ENCODE measurements around the gene DUSP22. TPM values are rescaled to one million over a fixed set of nuclear protein-coding genes. Genes with fewer than 3 reads are reported as not detected.
A peak's percentile ranks its signal among the peaks of the same experiment; 100 is the strongest.
"Not testable (repeated sequence)": the region's sequence is repeated elsewhere in the genome, so short reads cannot be mapped to it uniquely, and the experiment has no call there.

The DUSP22 gene
- polyA plus RNA-seq, 4 donors = 18.8 to 40.0 (median 29.1) TPM

DNA sequence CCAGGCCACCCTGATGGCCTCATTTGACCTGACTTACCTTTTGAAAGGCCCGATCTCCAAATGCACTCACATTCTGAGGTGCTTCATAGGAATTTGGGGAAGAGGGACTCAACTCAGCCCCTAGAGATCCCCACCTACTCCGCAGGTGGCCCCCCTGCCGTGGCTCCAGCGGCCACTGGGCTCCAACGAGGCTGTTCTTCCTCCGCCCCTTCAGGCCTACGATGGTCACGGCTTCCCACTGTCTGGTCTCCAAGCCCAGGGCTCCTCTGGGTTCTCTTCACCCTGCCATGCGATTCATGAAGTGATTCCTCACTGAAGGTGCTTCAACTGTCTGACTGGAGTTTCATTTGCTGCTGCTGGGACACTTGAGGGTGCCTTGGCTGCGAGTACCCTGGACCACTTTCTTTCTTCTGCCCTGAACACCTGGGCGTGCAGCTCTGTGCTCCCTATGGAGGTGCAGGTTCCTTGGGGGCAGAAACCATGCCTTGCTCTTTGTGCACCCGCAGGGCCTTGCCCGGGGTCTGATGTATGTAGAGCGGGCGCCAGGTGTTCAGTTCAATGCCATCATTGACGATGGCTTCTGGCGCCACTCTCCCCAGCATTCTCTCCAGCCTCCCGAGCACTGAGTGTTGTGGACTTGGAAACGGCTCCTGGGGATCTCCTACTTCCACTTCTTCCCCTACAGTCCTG is 10.0 kb upstream of the DUSP22 start:
- no peaks in the 10 kb centered on the region for H3K4me1 ChIP-seq (ENCODE audit: control insufficient read depth in 3 of 3, insufficient read depth in 2 of 3, low read depth in 1 of 3, low read length in 2 of 3)
- H3K36me3 ChIP-seq (ENCODE audit: control insufficient read depth in 3 of 3, insufficient read depth in 2 of 3, low read depth in 1 of 3, low read length in 3 of 3) = no peaks in the 10 kb centered on the region
- no peak overlapping the region for H3K4me3 ChIP-seq (ENCODE audit: low read depth in 1 of 3, low read length in 3 of 3)
- DNase-seq (no peak), FAIRE-seq (no peak)
- H3K9me3 ChIP-seq (ENCODE audit: control insufficient read depth in 2 of 2, insufficient read depth in 1 of 2, low read depth in 1 of 2, low read length in 1 of 2) = no peaks in the 10 kb centered on the region
- 87 to 91% (median 88%) methylated on average over 19 of the region's 19 CpGs for whole genome bisulfite sequencing, 3 donors
- peaks cover 0 to 2% (median 0%) of the 10 kb centered on the region in 3 donors for H3K27me3 ChIP-seq (ENCODE audit: control insufficient read depth in 3 of 3, insufficient read depth in 3 of 3, low read length in 3 of 3)
- H3K27ac ChIP-seq (ENCODE audit: low read depth in 1 of 3, low read length in 2 of 3) = no peak overlapping the region

DNA sequence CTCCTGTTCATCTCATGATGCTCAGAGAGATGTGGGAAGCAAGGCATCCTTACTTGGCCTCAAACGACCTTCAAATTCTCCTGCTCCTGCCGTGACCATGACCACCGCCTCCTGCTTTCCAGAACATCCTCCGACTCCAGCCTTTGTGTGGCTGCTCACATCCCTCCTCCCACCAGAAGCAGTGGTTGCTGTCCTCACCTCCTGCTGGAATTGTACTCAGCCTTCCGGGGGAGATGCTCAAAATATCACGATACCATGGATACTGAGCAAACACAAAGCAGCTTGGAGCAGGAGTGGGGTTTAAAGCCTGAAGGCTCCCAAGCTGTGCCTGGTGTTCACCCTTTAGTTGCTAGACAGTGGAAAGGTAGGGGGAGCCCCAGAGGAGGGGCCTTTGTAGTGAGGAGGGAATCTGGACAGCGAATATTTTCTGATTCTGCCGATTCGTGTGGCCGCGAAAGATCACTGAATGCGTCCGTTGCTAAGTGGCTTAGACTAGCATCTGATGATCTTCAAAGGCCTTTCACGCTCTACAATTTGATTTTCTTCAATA is 9.3 kb upstream of the DUSP22 start:
- Histone ChIP-seq H3K27me3 (ENCODE audit: control insufficient read depth in 3 of 3, insufficient read depth in 3 of 3, low read length in 3 of 3) (no peaks in the 10 kb centered on the region), H3K27ac (ENCODE audit: low read depth in 1 of 3, low read length in 2 of 3) (no peak overlapping the region), H3K4me3 (ENCODE audit: low read depth in 1 of 3, low read length in 3 of 3) (no peak overlapping the region), H3K9me3 (ENCODE audit: control insufficient read depth in 2 of 2, insufficient read depth in 1 of 2, low read depth in 1 of 2, low read length in 1 of 2) (no peaks in the 10 kb centered on the region), H3K36me3 (ENCODE audit: control insufficient read depth in 3 of 3, insufficient read depth in 2 of 3, low read depth in 1 of 3, low read length in 3 of 3) (no peaks in the 10 kb centered on the region), H3K4me1 (ENCODE audit: control insufficient read depth in 3 of 3, insufficient read depth in 2 of 3, low read depth in 1 of 3, low read length in 2 of 3) (no peaks in the 10 kb centered on the region)
- FAIRE-seq (no peak), DNase-seq (no peak)
- WGBS, 3 donors = 90 to 95% (median 94%) methylated on average over 14 of the region's 14 CpGs

DNA sequence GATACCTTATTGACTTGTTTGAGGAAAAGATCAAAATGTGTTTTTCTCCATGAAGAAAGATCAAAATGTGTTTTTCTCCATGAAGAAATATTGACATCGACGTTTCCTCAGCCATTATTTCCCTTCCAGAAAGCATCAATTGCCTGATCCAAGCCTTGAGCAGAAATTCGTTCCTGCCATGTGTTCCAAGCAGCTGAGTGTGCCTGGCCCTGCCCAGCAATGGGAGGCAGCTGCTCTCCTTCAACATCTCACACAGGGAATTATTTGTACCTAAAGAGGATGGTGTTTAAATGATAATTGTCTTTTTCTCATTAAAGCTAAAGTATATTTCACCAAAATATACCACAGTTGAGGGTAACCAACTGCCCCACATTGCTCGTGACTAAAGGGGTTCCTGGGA is 7.8 kb upstream of the DUSP22 start:
- 76 to 80% (median 79%) methylated on average over 4 of the region's 4 CpGs for WGBS, 3 donors
- no peak for DNase-seq

DNA sequence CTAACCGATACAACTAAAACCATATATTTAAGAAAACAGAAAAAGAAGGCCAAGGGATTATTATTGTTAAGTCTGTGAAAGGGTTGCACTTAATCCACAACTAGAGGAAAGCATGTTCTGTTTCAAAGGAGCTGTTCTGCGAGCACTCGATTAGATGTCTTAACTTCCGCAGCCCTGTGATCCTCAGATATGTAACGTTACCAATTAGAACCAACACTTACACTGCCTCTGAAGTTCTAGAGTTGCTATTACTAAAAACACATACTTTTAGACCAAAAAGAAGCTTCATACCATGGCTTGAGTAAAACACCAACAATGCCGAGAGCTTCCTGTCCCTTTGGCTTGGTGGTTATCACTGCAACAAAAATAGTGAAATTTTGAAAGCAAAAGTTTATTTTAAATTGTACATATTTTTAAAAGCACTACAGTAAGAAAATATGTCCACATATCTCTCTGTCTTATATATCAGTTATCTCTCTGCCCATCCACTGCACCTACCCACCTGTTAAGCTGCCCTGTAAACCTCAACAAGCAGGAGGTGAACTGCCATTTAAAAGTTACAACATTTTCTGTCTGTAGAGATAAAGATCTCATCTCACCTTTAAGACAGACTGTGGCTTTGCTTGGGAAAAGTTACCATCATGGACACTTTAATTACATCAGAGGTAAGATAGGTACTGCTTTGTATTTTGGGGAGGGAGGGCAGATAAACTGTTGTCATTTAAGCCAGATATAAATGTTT is 7.1 kb upstream of the DUSP22 start:
- Histone ChIP-seq H3K9me3 (ENCODE audit: control insufficient read depth in 2 of 2, insufficient read depth in 1 of 2, low read depth in 1 of 2, low read length in 1 of 2) (no peaks in the 10 kb centered on the region), H3K4me3 (ENCODE audit: low read depth in 1 of 3, low read length in 3 of 3) (no peak overlapping the region), H3K27me3 (ENCODE audit: control insufficient read depth in 3 of 3, insufficient read depth in 3 of 3, low read length in 3 of 3) (no peaks in the 10 kb centered on the region), H3K36me3 (ENCODE audit: control insufficient read depth in 3 of 3, insufficient read depth in 2 of 3, low read depth in 1 of 3, low read length in 3 of 3) (no peaks in the 10 kb centered on the region), H3K27ac (ENCODE audit: low read depth in 1 of 3, low read length in 2 of 3) (no peak overlapping the region), H3K4me1 (ENCODE audit: control insufficient read depth in 3 of 3, insufficient read depth in 2 of 3, low read depth in 1 of 3, low read length in 2 of 3) (no peaks in the 10 kb centered on the region)
- DNase-seq = no peak
- 84 to 87% (median 86%) methylated on average over 6 of the region's 6 CpGs for WGBS, 3 donors
- FAIRE-seq = no peak

More for the DNA sequence above, 7.8 kb upstream of the DUSP22 start:
- no peaks in the 10 kb centered on the region for H3K4me1 ChIP-seq (ENCODE audit: control insufficient read depth in 3 of 3, insufficient read depth in 2 of 3, low read depth in 1 of 3, low read length in 2 of 3)
- H3K4me3 ChIP-seq (ENCODE audit: low read depth in 1 of 3, low read length in 3 of 3) = no peak overlapping the region
- H3K27me3 ChIP-seq (ENCODE audit: control insufficient read depth in 3 of 3, insufficient read depth in 3 of 3, low read length in 3 of 3) = no peaks in the 10 kb centered on the region
- FAIRE-seq = no peak
- no peak overlapping the region for H3K27ac ChIP-seq (ENCODE audit: low read depth in 1 of 3, low read length in 2 of 3)
- H3K9me3 ChIP-seq (ENCODE audit: control insufficient read depth in 2 of 2, insufficient read depth in 1 of 2, low read depth in 1 of 2, low read length in 1 of 2) = no peaks in the 10 kb centered on the region
- no peaks in the 10 kb centered on the region for H3K36me3 ChIP-seq (ENCODE audit: control insufficient read depth in 3 of 3, insufficient read depth in 2 of 3, low read depth in 1 of 3, low read length in 3 of 3)

DNA sequence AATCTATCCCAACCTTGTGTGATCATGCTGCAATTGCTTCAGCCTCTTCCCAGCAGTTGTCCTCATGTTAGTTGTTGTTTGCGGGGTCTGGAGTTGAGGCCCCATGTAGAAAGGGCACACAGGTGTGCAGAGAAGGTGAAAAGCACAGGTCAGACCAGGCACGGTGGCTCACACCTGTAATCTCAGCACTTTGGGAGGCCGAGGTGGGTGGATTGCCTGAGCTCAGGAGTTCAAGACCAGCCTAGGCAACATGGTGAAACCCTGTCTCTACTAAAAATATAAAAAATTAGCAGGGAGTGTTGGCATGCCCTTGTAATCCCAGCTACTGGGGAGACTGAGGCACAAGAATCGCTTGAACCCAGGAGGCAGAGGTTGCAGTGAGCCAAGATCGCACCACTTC is 6.4 kb upstream of the DUSP22 start:
- FAIRE-seq; H3K4me3 ChIP-seq (ENCODE audit: low read depth in 1 of 3, low read length in 3 of 3); H3K4me1 ChIP-seq (ENCODE audit: control insufficient read depth in 3 of 3, insufficient read depth in 2 of 3, low read depth in 1 of 3, low read length in 2 of 3); DNase-seq; H3K9me3 ChIP-seq (ENCODE audit: control insufficient read depth in 2 of 2, insufficient read depth in 1 of 2, low read depth in 1 of 2, low read length in 1 of 2); H3K27me3 ChIP-seq (ENCODE audit: control insufficient read depth in 3 of 3, insufficient read depth in 3 of 3, low read length in 3 of 3); H3K36me3 ChIP-seq (ENCODE audit: control insufficient read depth in 3 of 3, insufficient read depth in 2 of 3, low read depth in 1 of 3, low read length in 3 of 3); H3K27ac ChIP-seq (ENCODE audit: low read depth in 1 of 3, low read length in 2 of 3): not testable (repeated sequence)
- 70 to 73% (median 70%) methylated on average over 5 of the region's 5 CpGs for WGBS, 3 donors

DNA sequence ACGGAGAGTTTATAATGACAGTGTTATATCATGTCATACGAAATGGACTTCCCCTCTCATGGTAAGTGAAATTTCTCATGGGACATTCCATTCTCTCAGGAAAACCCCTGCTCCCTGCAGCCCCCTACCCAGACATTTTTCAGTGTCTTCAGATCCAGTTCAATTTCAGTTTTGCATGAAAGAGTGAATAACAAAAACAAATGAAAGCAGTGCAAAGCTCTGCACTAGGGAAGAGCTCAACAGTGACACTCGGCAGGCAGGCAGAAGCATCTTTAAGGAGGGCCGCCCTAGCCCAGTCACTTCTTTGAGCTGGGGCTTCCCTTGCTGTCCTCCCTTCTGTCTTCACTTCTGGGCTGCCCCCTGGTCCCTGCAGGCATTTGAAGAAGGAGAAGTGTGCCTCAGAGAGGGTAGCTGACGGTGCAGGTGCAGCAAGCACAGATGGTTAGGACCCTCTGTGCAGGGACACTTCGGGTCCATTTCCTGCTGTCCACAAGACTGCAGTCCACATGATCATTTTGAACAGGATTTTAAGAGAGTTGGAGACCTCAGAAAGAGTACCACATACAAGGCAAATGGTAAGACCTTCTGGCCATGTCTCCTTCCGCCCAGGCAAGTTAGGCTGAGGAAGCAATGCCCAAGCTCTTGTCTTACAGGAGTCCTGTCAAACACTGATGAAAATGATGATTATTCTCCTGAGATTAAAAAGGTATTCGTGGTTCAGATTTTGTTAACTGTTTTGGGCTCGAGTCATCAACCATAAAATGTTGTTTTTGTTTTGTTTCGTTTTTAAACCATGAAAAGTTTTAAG is 5.4 kb upstream of the DUSP22 start:
- 59 to 64% (median 63%) methylated on average over 10 of the region's 10 CpGs for WGBS, 3 donors
- Histone ChIP-seq H3K4me3 (ENCODE audit: low read depth in 1 of 3, low read length in 3 of 3) (no peak overlapping the region), H3K4me1 (ENCODE audit: control insufficient read depth in 3 of 3, insufficient read depth in 2 of 3, low read depth in 1 of 3, low read length in 2 of 3) (no peaks in the 10 kb centered on the region), H3K27me3 (ENCODE audit: control insufficient read depth in 3 of 3, insufficient read depth in 3 of 3, low read length in 3 of 3) (no peaks in the 10 kb centered on the region), H3K9me3 (ENCODE audit: control insufficient read depth in 2 of 2, insufficient read depth in 1 of 2, low read depth in 1 of 2, low read length in 1 of 2) (no peaks in the 10 kb centered on the region), H3K36me3 (ENCODE audit: control insufficient read depth in 3 of 3, insufficient read depth in 2 of 3, low read depth in 1 of 3, low read length in 3 of 3) (no peaks in the 10 kb centered on the region), H3K27ac (ENCODE audit: low read depth in 1 of 3, low read length in 2 of 3) (peak overlapping the region in 1 of 3 donors; percentile 18)
- no peak for FAIRE-seq
- no peak for DNase-seq

DNA sequence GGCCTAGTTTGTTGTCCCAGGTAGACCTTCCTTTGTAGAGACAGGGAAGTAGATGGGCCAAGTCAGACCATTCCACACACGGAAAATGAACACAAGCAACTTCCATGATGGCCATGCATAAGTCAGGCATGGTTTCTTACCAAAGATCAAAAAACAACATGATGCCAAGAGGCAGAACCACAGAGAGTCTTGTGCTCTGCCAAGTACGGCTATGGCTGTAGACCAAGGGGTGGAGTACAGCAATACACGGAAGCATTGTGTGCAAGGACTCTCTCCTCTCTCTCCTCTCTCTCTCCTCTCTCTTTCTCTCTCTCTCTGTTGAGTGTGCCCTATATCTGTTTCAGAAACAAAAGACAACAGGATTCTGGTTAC is 4.8 kb upstream of the DUSP22 start:
- Histone ChIP-seq H3K4me3 (ENCODE audit: low read depth in 1 of 3, low read length in 3 of 3) (no peak overlapping the region), H3K36me3 (ENCODE audit: control insufficient read depth in 3 of 3, insufficient read depth in 2 of 3, low read depth in 1 of 3, low read length in 3 of 3) (no peaks in the 10 kb centered on the region), H3K9me3 (ENCODE audit: control insufficient read depth in 2 of 2, insufficient read depth in 1 of 2, low read depth in 1 of 2, low read length in 1 of 2) (no peaks in the 10 kb centered on the region), H3K27ac (ENCODE audit: low read depth in 1 of 3, low read length in 2 of 3) (no peak overlapping the region), H3K4me1 (ENCODE audit: control insufficient read depth in 3 of 3, insufficient read depth in 2 of 3, low read depth in 1 of 3, low read length in 2 of 3) (no peaks in the 10 kb centered on the region), H3K27me3 (ENCODE audit: control insufficient read depth in 3 of 3, insufficient read depth in 3 of 3, low read length in 3 of 3) (no peaks in the 10 kb centered on the region)
- 76 to 82% (median 81%) methylated on average over 3 of the region's 3 CpGs for WGBS, 3 donors
- DNase-seq = no peak
- FAIRE-seq = no peak

DNA sequence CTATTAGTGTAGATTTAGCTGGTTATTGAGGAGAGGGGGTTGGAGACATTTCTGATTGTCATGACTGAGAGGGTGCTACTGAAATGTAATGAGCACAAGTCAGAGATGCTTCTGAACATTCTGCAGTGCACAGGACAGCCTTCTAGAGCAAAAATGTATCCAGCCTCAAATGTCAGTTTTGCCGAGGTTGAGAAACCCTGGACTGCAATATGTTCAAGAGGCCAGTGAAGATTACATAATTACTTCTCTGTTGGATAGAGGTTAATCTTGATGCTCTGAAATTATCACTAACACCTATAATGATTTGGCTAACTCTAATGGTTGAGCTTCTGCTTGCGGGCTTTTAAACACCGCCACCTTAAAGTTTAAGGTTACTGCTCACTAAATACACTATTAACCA is 3.4 kb upstream of the DUSP22 start:
- Histone ChIP-seq H3K4me3 (ENCODE audit: low read depth in 1 of 3, low read length in 3 of 3) (no peak overlapping the region), H3K27ac (ENCODE audit: low read depth in 1 of 3, low read length in 2 of 3) (no peak overlapping the region), H3K9me3 (ENCODE audit: control insufficient read depth in 2 of 2, insufficient read depth in 1 of 2, low read depth in 1 of 2, low read length in 1 of 2) (no peaks in the 10 kb centered on the region), H3K4me1 (ENCODE audit: control insufficient read depth in 3 of 3, insufficient read depth in 2 of 3, low read depth in 1 of 3, low read length in 2 of 3) (peaks cover 0 to 7% (median 0%) of the 10 kb centered on the region in 3 donors), H3K36me3 (ENCODE audit: control insufficient read depth in 3 of 3, insufficient read depth in 2 of 3, low read depth in 1 of 3, low read length in 3 of 3) (no peaks in the 10 kb centered on the region), H3K27me3 (ENCODE audit: control insufficient read depth in 3 of 3, insufficient read depth in 3 of 3, low read length in 3 of 3) (no peaks in the 10 kb centered on the region)
- 75 to 83% (median 82%) methylated on average over 3 of the region's 3 CpGs for WGBS, 3 donors
- FAIRE-seq = no peak
- no peak for DNase-seq

All from small intestine (tissue), 7 donors.